ENCODE results near the gene GNS.
"Not testable (repeated sequence)": the region's sequence is repeated elsewhere in the genome, so short reads cannot be mapped to it uniquely, and the experiment has no call there.

The GNS gene

DNA sequence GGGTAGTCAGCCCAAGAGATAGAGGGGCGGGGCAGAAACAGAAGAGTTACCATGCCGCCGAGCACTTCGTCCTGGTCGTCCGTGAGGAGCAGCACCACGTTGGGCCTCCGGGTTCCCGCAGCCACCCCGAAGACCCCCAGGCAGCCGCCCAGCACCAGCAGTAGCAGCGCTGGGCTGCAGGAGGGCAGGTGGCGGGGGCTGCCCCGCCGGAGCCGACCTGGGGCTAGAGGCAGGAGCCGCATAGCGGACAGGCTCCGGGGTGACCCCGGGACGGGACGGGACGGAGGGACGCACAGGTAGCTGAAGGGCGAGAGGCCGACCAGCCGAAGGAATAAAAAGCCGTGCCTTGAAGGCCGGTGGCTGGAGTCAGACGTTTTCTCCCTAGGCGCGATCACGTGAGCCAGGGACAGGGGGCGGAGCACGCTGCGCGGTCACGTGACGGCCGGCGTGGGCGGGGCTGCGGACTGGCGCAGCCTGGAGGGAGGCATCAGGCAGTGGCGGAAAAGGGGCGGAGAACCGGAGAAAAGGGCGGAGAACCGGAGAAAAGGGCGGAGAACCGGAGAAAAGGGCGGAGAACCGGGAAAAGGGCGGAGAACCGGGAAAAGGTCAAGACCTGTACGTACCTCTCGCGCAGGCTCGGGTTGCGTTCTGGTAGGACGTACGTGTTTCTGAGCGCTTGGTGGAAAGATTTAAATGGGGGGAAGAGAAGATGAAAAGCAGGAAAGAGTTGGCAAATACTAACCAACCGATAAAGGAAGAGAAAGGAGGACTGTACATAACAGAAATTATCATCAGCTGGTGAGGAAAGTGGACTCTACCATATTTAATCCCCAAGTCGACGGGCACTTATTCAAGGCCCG is at the start of gene GNS:
TSS of gene GNS (minus strand) at position 372 of the 860 bp plus-strand sequence. CDS start at position 242, 130 bp downstream.
- DNase-seq: peak; percentile 69

DNA sequence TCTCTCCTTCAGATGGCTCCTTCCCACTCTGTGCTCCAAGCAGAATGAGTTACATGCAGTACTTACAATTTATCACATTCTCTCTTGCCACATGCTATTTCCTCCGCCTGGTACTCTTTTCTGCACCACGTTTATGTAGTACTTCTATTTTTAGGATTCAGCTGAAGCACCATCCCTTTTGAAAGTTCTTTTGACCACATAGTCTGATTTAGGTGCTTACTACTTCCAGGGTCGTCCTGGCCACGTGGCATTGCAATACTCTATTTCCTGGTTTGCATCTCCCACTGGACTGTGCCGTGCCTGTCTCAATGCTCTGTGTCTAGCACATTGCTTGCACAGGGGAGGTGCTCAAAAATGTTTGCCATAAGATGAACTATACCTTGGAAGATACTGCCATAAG is 48.9 kb upstream of the GNS start:
- DNase-seq: no peak

GRCh38 chr12:64806593-64807460 is 47.6 kb upstream of the GNS start:
- DNase-seq: no peak

DNA sequence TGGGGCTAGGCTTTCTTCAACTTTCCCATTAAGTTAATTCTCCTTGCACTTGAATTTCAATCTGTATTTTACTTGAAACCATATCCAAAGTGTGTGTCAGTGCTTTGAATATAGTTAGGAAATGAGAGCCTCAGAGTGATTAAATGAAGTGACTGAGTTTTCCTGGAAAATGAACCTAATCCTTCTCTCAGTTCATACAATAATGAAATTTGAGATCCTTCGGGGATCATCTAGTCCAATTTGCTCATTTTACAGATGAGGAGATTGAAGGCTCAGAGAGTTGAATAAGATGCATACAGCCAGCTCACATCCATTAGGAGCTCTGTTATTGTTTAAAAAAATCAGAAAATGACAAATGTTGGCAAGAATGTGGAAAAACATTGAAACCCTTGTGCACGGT is 47.0 kb upstream of the GNS start:
- DNase-seq: no peak

GRCh38 chr12:64802180-64802775 is 43.1 kb upstream of the GNS start:
- DNase-seq: not testable (repeated sequence)

DNA sequence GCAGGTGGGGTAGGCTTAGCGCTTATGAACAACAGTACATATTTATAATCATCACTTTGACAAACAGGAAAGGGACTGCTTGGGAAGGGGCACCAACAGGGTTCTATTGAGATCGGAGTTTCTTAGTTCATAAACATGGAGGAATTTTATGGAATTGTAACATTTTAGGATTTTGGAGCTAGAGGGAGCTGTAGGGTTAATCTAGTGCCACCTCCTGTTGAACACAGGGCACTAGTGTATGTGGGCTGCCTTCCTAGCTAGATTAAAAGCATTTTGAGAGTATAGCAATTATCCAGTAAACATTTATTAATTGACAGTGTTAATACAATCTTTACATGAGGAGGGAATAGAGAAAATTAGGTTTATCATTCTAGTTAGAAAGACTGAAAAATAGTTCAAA is 42.2 kb upstream of the GNS start:
- no peak for DNase-seq

DNA sequence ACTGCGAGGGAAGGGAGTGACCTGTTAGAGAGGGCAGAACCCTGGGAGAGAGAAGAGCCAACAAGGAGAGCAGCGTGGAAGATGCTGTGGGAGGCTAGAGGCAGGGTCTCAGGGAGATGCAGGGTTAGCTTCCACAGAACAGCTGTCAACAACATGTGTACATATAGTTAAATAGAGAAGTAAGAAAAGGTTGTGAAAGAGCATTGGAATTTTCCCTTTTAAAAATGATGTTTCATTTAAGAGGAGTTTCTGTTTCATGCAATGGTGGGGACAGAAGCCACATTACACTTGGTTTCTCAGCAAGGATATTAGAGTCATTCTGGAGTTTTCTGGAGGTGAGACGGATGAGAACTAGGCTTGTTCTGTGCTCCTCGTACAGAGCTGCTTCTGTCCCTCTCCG is 41.4 kb upstream of the GNS start:
- no peak for DNase-seq

DNA sequence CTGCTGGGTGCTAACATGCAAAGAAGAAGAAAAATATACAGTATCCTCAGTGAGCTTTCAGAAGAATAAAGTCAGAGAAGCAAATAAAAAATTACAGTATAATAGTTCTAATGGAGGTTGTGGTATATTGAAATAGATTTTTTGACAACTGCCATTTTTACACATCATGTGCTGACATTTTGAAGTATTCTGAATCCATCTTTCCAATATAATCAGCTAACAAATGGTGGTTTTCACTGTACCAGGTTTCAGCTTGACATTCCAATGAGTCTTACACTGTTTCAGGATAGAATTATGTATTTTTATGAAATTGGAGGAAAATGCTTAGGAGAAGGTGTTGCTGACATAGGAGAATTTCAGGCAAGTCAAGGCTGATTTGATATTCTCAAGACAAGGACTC is 39.0 kb upstream of the GNS start:
- DNase-seq: no peak

- no peak for DNase-seq
Measured at GRCh38 chr12:64797156-64797555, 38.0 kb upstream of the GNS start.

- peak; percentile 90 for DNase-seq
Measured at GRCh38 chr12:64796205-64796845, 37.1 kb upstream of the GNS start.

DNA sequence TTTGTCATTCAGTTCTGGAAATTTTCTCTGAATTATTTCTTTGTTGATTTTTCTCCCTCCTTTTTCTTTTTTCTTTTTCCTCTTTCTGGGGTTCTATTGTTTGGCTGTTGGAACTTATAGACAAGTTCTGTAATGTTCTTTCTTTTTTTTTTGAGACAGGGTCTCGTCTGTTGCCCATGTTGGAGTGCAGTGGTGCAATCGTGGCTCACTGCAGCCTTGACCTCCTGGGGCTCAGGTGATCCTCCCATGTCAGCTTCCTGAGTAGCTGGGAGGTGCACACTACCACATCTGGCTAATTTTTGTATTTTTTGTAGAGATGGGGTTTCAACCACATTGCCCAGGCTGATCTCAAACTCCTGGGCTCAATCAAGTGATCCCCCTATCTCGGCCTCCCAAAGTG is 35.1 kb upstream of the GNS start:
- no peak for DNase-seq

- no peak for DNase-seq
Measured at GRCh38 chr12:64793610-64794009, 34.4 kb upstream of the GNS start.

GRCh38 chr12:64792128-64792527 is 32.9 kb upstream of the GNS start:
- no peak for DNase-seq

DNA sequence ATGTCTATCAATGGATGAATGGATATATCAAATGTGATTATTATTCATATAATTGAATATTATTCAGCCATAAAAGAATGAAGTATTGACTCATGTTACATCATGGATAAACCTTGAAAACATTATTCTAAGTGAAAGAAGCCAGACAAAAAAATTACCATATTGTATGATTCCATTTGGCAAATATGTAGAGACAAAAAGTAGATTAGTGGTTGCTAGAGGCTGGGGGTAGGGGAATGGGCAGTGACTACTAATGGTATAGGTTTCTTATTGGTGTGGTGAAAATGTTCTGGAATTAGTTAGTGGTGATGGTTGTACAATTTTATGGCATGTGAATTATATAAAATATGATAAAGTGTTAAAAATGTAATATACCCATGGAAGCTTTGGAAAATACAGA is 31.8 kb upstream of the GNS start:
- DNase-seq: no peak

DNA sequence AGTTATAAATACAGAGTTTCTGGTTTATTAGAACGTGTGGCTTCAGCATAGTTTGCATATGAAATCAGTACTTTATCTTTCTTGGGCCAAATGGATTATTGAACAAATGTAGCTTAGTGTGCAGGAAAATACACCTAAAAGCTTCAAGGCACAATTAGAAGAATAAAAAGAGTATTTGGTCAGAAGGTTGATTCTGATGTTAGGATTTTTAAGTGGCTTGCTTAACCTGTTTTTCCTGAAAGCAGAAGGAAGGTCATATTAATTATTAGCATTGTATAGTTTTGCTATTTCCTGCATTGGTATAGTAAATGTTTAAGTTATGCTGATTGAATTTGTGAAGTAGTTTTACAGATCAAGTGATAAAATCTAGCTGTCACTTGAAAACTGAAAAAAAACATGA is 31.0 kb upstream of the GNS start:
- DNase-seq: no peak

DNA sequence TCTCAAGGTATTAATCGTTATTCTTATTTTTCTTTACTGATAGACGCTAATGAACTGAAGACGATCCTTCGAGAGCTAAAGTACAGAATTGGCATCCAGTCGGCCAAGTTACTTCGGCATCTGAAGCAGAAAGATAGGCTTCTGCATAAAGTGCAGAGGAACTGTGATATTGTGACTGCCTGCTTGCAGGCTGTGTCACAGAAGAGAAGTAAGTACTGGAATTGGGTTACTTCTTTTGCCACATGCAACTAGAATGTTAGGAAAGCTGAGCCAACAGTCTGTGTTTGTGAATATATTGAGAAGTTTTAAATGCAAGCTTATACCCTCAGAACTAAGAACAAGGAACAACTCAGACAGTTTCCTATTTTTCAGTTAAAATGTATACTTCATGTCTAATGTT is 26.6 kb upstream of the GNS start:
- no peak for DNase-seq

DNA sequence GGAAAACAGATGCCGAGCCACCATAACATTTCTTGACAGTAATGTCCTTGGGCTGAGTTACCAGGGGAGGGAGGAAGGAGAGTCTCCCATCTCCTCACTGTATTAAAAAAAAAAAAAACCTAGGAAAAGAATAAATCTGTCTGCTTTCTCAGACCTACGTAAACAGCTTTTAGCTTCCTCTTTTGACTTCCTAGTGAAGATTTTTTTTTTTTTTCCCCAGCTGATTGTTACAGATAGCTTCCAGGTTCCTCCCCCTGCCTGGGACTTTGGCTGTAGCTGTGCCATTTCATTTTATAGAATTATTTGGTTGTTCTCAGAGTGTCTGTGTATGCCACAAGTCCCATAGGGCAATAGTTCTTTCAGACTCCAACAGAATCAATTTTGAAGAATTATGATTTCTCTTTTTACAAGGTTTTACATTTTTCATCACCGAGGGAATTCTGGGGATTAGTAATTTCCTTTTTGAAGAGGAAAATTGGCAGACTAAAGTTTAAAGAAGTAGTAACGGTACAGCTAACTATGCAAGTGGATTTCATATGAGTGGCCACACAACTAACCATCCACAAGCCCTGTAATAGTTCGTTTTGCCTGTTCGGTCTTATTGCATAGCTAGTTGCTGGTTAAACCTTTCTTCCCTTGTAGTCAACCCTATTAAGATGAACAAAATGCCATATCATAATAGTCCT is 23.1 kb upstream of the GNS start:
- no peak for DNase-seq

- DNase-seq: no peak
Measured at GRCh38 chr12:64781280-64782190, 22.3 kb upstream of the GNS start.

- no peak for DNase-seq
Measured at GRCh38 chr12:64780531-64781279, 21.5 kb upstream of the GNS start.

DNA sequence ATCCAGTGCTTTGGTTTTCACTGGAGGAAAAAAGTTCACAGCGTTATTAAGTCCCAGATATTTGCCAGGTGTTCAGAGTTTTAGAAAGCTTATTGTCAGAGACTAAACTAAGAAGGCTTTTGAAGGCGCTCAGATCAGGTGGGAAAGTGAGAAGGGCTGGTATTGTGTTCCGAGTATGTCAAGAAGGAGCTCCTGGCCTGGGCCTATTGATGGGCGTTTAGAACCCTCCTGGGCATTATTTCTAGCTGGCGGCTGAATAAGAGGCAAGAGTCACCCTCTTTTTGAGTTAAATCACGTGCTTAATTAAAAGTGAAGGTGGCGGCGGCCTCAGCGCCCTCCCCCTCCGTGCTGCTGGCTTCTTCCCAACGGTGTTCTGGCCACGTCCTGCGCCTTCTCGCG is 20.9 kb upstream of the GNS start:
- DNase-seq: no peak
